ENCODE results near the gene RFX8. TPM values are rescaled to one million over a fixed set of nuclear protein-coding genes. Genes with fewer than 3 reads are reported as not detected.

RFX8 gene
- polyA plus RNA-seq, 3 donors: not detected

- peaks cover 0 to 17% of the 10 kb centered on the region in 2 donors for H3K36me3 Mint-ChIP-seq
Observed at GRCh38 chr2:101428422-101429176, 46.3 kb downstream of the RFX8 start.

GRCh38 chr2:101427743-101428142 is 47.2 kb downstream of the RFX8 start:
- Histone ChIP-seq H3K27ac (ENCODE audit: low read depth in 1 of 2, low read length in 2 of 2) (no peak overlapping the region), H3K4me2 (replicated peaks; ENCODE audit: extremely low read depth, low read length, poor library complexity, severe bottlenecking) (no peak overlapping the region), H3K79me2 (ENCODE audit: insufficient read depth, low read length) (no peaks in the 10 kb centered on the region), H3K4me3 (replicated peaks in 1 of 3; ENCODE audit: low read depth in 2 of 3, low read length in 3 of 3) (no peak overlapping the region), H3K4me1 (ENCODE audit: control insufficient read depth in 1 of 2, insufficient read depth in 2 of 2, low read length in 2 of 2) (no peaks in the 10 kb centered on the region), H4K20me1 (ENCODE audit: insufficient read depth, low read length) (no peaks in the 10 kb centered on the region), H2AFZ (ENCODE audit: insufficient read depth, low read depth, low read length, poor library complexity, severe bottlenecking) (no peak overlapping the region), H3K9me3 (replicated peaks in 1 of 2; ENCODE audit: control insufficient read depth in 1 of 2, insufficient read depth in 1 of 2, low read length in 2 of 2) (no peaks in the 10 kb centered on the region), H3K9ac (ENCODE audit: insufficient read depth, low read length, poor library complexity, severe bottlenecking) (no peak overlapping the region), H3K36me3 (replicated peaks in 1 of 2; ENCODE audit: control insufficient read depth in 1 of 2, insufficient read depth in 2 of 2, low read length in 2 of 2) (no peaks in the 10 kb centered on the region), H3K27me3 (ENCODE audit: control insufficient read depth in 2 of 2, insufficient read depth in 2 of 2, low read length in 2 of 2) (no peaks in the 10 kb centered on the region)
- Mint-ChIP-seq H3K9me3 (peaks cover 0 to 2% (median 0%) of the 10 kb centered on the region in 7 donors), H3K4me3 (no peak overlapping the region), H3K27me3 (ENCODE audit: low read depth in 3 of 3) (peaks cover 2 to 4% (median 3%) of the 10 kb centered on the region in 3 donors), H3K27ac (no peak overlapping the region), H3K4me1 (no peaks in the 10 kb centered on the region), H3K36me3 (peaks cover 0 to 17% of the 10 kb centered on the region in 2 donors)
- intact Hi-C loops (cut with micrococcal nuclease): loop anchor here in 1 of 2 donors (10.0 kb wide), 2 partner anchors 47 to 267 kb away; partner anchors contain the start of genes MAP4K4 and RFX8
- no peak for TF ChIP-seq CTCF (IDR thresholded peaks at IDR 0.05)
- no peak for DNase-seq
- 96% methylated on average over 8 of the region's 13 CpGs for WGBS (ENCODE audit: insufficient coverage)

More at GRCh38 chr2:101428422-101429176, 46.3 kb downstream of the RFX8 start:
- H3K27ac Mint-ChIP-seq: no peak overlapping the region
- H3K9me3 ChIP-seq (replicated peaks in 1 of 2; ENCODE audit: control insufficient read depth in 1 of 2, insufficient read depth in 1 of 2, low read length in 2 of 2): no peaks in the 10 kb centered on the region
- H2AFZ ChIP-seq (ENCODE audit: insufficient read depth, low read depth, low read length, poor library complexity, severe bottlenecking): no peak overlapping the region
- no peaks in the 10 kb centered on the region for H3K4me1 ChIP-seq (ENCODE audit: control insufficient read depth in 1 of 2, insufficient read depth in 2 of 2, low read length in 2 of 2)
- H3K4me2 ChIP-seq (replicated peaks; ENCODE audit: extremely low read depth, low read length, poor library complexity, severe bottlenecking): no peak overlapping the region
- H3K9me3 Mint-ChIP-seq: no peaks in the 10 kb centered on the region
- H3K79me2 ChIP-seq (ENCODE audit: insufficient read depth, low read length): no peaks in the 10 kb centered on the region
- no peak for DNase-seq
- 95% methylated on average over 2 of the region's 10 CpGs for whole genome bisulfite sequencing (ENCODE audit: insufficient coverage)
- TF ChIP-seq CTCF (IDR thresholded peaks at IDR 0.05): no peak
- no peaks in the 10 kb centered on the region for H3K4me1 Mint-ChIP-seq
- no peak overlapping the region for H3K9ac ChIP-seq (ENCODE audit: insufficient read depth, low read length, poor library complexity, severe bottlenecking)
- no peak overlapping the region for H3K4me3 ChIP-seq (replicated peaks in 1 of 3; ENCODE audit: low read depth in 2 of 3, low read length in 3 of 3)
- no peaks in the 10 kb centered on the region for H3K36me3 ChIP-seq (replicated peaks in 1 of 2; ENCODE audit: control insufficient read depth in 1 of 2, insufficient read depth in 2 of 2, low read length in 2 of 2)
- peaks cover 2 to 4% (median 3%) of the 10 kb centered on the region in 3 donors for H3K27me3 Mint-ChIP-seq (ENCODE audit: low read depth in 3 of 3)
- H3K4me3 Mint-ChIP-seq: no peak overlapping the region
- intact Hi-C loops (cut with micrococcal nuclease): loop anchor here in 1 of 2 donors (10.0 kb wide), 2 partner anchors 46 to 266 kb away; partner anchors contain the start of genes MAP4K4 and RFX8
- H4K20me1 ChIP-seq (ENCODE audit: insufficient read depth, low read length): no peaks in the 10 kb centered on the region
- no peaks in the 10 kb centered on the region for H3K27me3 ChIP-seq (ENCODE audit: control insufficient read depth in 2 of 2, insufficient read depth in 2 of 2, low read length in 2 of 2)
- no peak overlapping the region for H3K27ac ChIP-seq (ENCODE audit: low read depth in 1 of 2, low read length in 2 of 2)
